HG02763 (cell line): ENCODE data around the gene ARHGAP26.

Source experiments
- ATAC-seq: cut with Tn5 transposase; IDR thresholded peaks from one replicate; pipeline ENCODE4 v1.9.1; 2021; ENCODE audit warnings: mild to moderate bottlenecking, moderate library complexity; ENCODE audit not compliant: unreplicated experiment

ARHGAP26 gene

GRCh38 chr5:143130613-143131305 lies 360.6 kb downstream of the ARHGAP26 start:
- ATAC-seq: no peak

GRCh38 chr5:143131972-143132371 lies 361.8 kb downstream of the ARHGAP26 start:
- ATAC-seq: no peak

- ATAC-seq: no peak
These were observed 362.6 kb downstream of the ARHGAP26 start for GRCh38 chr5:143132739-143133138.

- no peak for ATAC-seq
These were observed 363.5 kb downstream of the ARHGAP26 start for GRCh38 chr5:143133721-143134120.

GRCh38 chr5:143134269-143134668 lies 364.1 kb downstream of the ARHGAP26 start:
- ATAC-seq: no peak

- ATAC-seq: no peak
These were observed 364.7 kb downstream of the ARHGAP26 start for GRCh38 chr5:143134900-143135299.

- ATAC-seq: no peak
These were observed 365.8 kb downstream of the ARHGAP26 start for GRCh38 chr5:143135832-143136551.

GRCh38 chr5:143138839-143139238 lies 368.7 kb downstream of the ARHGAP26 start:
- ATAC-seq: no peak

GRCh38 chr5:143139585-143139984 lies 369.4 kb downstream of the ARHGAP26 start:
- ATAC-seq: no peak

GRCh38 chr5:143140492-143141203 lies 370.5 kb downstream of the ARHGAP26 start:
- ATAC-seq: no peak

- no peak for ATAC-seq
These were observed 371.5 kb downstream of the ARHGAP26 start for GRCh38 chr5:143141652-143142051.

GRCh38 chr5:143142596-143143435 lies 372.6 kb downstream of the ARHGAP26 start:
- no peak for ATAC-seq

GRCh38 chr5:143143973-143144372 lies 373.8 kb downstream of the ARHGAP26 start:
- no peak for ATAC-seq

GRCh38 chr5:143145243-143146160 lies 375.3 kb downstream of the ARHGAP26 start:
- ATAC-seq: no peak

GRCh38 chr5:143146161-143146560 lies 376.0 kb downstream of the ARHGAP26 start:
- no peak for ATAC-seq

GRCh38 chr5:143147383-143147782 lies 377.2 kb downstream of the ARHGAP26 start:
- no peak for ATAC-seq

GRCh38 chr5:143147902-143148301 lies 377.7 kb downstream of the ARHGAP26 start:
- ATAC-seq: no peak

- no peak for ATAC-seq
These were observed 378.6 kb downstream of the ARHGAP26 start for GRCh38 chr5:143148771-143149170.

- ATAC-seq: no peak
These were observed 379.6 kb downstream of the ARHGAP26 start for GRCh38 chr5:143149759-143150158.
